GM23338 (cell line): Measurements from ENCODE around the gene LMF1. TPM values are rescaled to one million over a fixed set of nuclear protein-coding genes. Genes with fewer than 3 reads are reported as not detected.

Experiments
- ATAC-seq: fragments of 200-7000 bp; cut with Tn5 transposase; 3 replicates; pipeline ENCODE4 v1.9.1; 2020
- DNase-seq: peaks from one replicate; pipeline ENCODE4 v3.0.0-alpha.2; 2015; ENCODE audit warnings: low spot score
- H2AFZ ChIP-seq: fragments of 200-600 bp; sonication (generic); 2 replicates; pipeline ENCODE4 v1.8.0; 2016; ENCODE audit warnings: antibody characterized with exemption, mild to moderate bottlenecking, moderate library complexity
- H3F3A ChIP-seq: fragments of 200-600 bp; sonication (generic); replicated peaks from 2 replicates; pipeline ENCODE4 v1.8.0; 2017; ENCODE audit warnings: antibody characterized with exemption, mixed run types, low read depth
- H3K27ac ChIP-seq: fragments of 200-600 bp; sonication (generic); 2 replicates; pipeline ENCODE4 v1.6.1; 2016; ENCODE audit warnings: low read depth
- H3K27me3 ChIP-seq: fragments of 200-600 bp; sonication (generic); 2 replicates; pipeline ENCODE4 v1.8.0; 2016; ENCODE audit warnings: mild to moderate bottlenecking, mixed run types, moderate library complexity; ENCODE audit not compliant: insufficient read depth
- H3K36me3 ChIP-seq: fragments of 200-600 bp; sonication (generic); 2 replicates; pipeline ENCODE4 v1.8.0; 2016; ENCODE audit warnings: mild to moderate bottlenecking; ENCODE audit not compliant: insufficient read depth
- H3K4me1 ChIP-seq: fragments of 200-600 bp; sonication (generic); 2 replicates; pipeline ENCODE4 v1.8.0; 2016; ENCODE audit warnings: mild to moderate bottlenecking, moderate library complexity; ENCODE audit not compliant: insufficient read depth
- H3K4me2 ChIP-seq: fragments of 200-600 bp; sonication (generic); 2 replicates; pipeline ENCODE4 v1.7.1; 2017; ENCODE audit warnings: mixed run types
- H3K4me3 ChIP-seq: fragments of 200-600 bp; sonication (generic); 2 replicates; pipeline ENCODE4 v1.6.1; 2016; ENCODE audit warnings: mixed run types
- H3K79me2 ChIP-seq: fragments of 200-600 bp; sonication (generic); replicated peaks from 2 replicates; pipeline ENCODE4 v1.8.0; 2017; ENCODE audit warnings: mild to moderate bottlenecking; ENCODE audit not compliant: insufficient read depth
- H3K9me2 ChIP-seq: fragments of 200-600 bp; sonication (generic); 2 replicates; pipeline ENCODE4 v1.8.0; 2017; ENCODE audit not compliant: insufficient read depth
- H4K20me1 ChIP-seq: fragments of 200-600 bp; sonication (generic); replicated peaks from 2 replicates; pipeline ENCODE4 v1.8.0; 2017; ENCODE audit warnings: mild to moderate bottlenecking; ENCODE audit not compliant: insufficient read depth
- H3K27ac Mint-ChIP-seq: 2 replicates; pipeline ENCODE4 v1.8.0; 2020; ENCODE audit warnings: inconsistent platforms, mild to moderate bottlenecking, moderate library complexity, mixed read lengths
- H3K27me3 Mint-ChIP-seq: 3 replicates; pipeline ENCODE4 v1.8.0; 2022; ENCODE audit warnings: low read depth, mild to moderate bottlenecking, moderate library complexity, mixed read lengths, inconsistent platforms; ENCODE audit not compliant: insufficient read depth, poor library complexity
- H3K36me3 Mint-ChIP-seq: 3 replicates; pipeline ENCODE4 v1.8.0; 2021; ENCODE audit warnings: low read depth, mild to moderate bottlenecking, inconsistent platforms, moderate library complexity, mixed read lengths
- H3K4me1 Mint-ChIP-seq: 3 replicates; pipeline ENCODE4 v1.8.0; 2020; ENCODE audit warnings: mild to moderate bottlenecking, inconsistent platforms, mixed read lengths
- H3K4me3 Mint-ChIP-seq: 3 replicates; pipeline ENCODE4 v1.8.0; 2021; ENCODE audit warnings: moderate library complexity, mild to moderate bottlenecking, inconsistent platforms, mixed read lengths
- H3K9me3 Mint-ChIP-seq: 3 replicates; pipeline ENCODE4 v1.8.0; 2020; ENCODE audit warnings: moderate library complexity, mild to moderate bottlenecking, inconsistent platforms, mixed read lengths
- CREB1 ChIP-seq: fragments of 250-450 bp; sonication (Bioruptor Pico); IDR thresholded peaks from 2 replicates; pipeline ENCODE4 v1.5.0; 2020; ENCODE audit warnings: low read depth, mild to moderate bottlenecking, moderate library complexity
- ETS1 ChIP-seq: IDR thresholded peaks from 2 replicates; pipeline ENCODE4 v1.6.1; 2016; ENCODE audit warnings: antibody characterized with exemption
- EZH2 ChIP-seq: fragments of 200-600 bp; sonication (generic); IDR thresholded peaks from one replicate; pipeline ENCODE4 v1.8.0; 2017; ENCODE audit warnings: antibody characterized with exemption, mild to moderate bottlenecking, low read depth; ENCODE audit not compliant: unreplicated experiment
- EZH2phosphoT487 ChIP-seq: fragments of 200-600 bp; sonication (generic); IDR thresholded peaks from one replicate; pipeline ENCODE4 v1.8.1; 2018; ENCODE audit warnings: antibody characterized with exemption; ENCODE audit not compliant: unreplicated experiment
- JUNB ChIP-seq: IDR thresholded peaks from one replicate; pipeline ENCODE4 v1.6.1; 2016; ENCODE audit warnings: antibody characterized with exemption; ENCODE audit not compliant: unreplicated experiment
- NANOG ChIP-seq: IDR thresholded peaks from 2 replicates; pipeline ENCODE4 v1.6.1; 2016; ENCODE audit warnings: antibody characterized with exemption, borderline replicate concordance
- POLR2AphosphoS5 ChIP-seq: IDR thresholded peaks from 2 replicates; pipeline ENCODE4 v1.6.1; 2016; ENCODE audit warnings: antibody characterized with exemption, low read depth
- REST ChIP-seq: IDR thresholded peaks from one replicate; pipeline ENCODE4 v1.6.1; 2018; ENCODE audit warnings: antibody characterized with exemption; ENCODE audit not compliant: unreplicated experiment
- STAT1 ChIP-seq: IDR thresholded peaks from one replicate; pipeline ENCODE4 v1.6.1; 2016; ENCODE audit warnings: antibody characterized with exemption; ENCODE audit not compliant: unreplicated experiment
- ZNF114 ChIP-seq: fragments of 250-450 bp; sonication (Bioruptor Pico); IDR thresholded peaks from 2 replicates; pipeline ENCODE4 v1.5.0; 2020; ENCODE audit warnings: mild to moderate bottlenecking, moderate library complexity
- ZNF331 ChIP-seq: fragments of 250-450 bp; sonication (Bioruptor Pico); IDR thresholded peaks from 2 replicates; pipeline ENCODE4 v1.5.0; 2020; ENCODE audit warnings: low read depth, mild to moderate bottlenecking, moderate library complexity
- polyA plus RNA-seq: library from polyadenylated mRNA; unstranded; fragments of >200 nt; fragmentation: Nextera tagmentation; extraction: Ambion mirVana; gene quantifications from 2 replicates; pipeline ENCODE4 v1.2.1, GENCODE V29; 2016
- total RNA-seq: library from RNA; depleted of rRNA; stranded (reverse); fragments of >200 nt; shearing (Covaris generic); gene quantifications from 2 replicates; pipeline ENCODE4 v1.2.3, GENCODE V29; 2014
- TF ChIP-seq, protein P1 (sequence below): fragments of 250-450 bp; sonication (Bioruptor Pico); IDR thresholded peaks from 2 replicates; pipeline ENCODE4 v1.5.0; 2020; ENCODE audit warnings: mild to moderate bottlenecking, moderate library complexity
- TF ChIP-seq, protein P2 (sequence below), 2 experiments: fragments of 200-600 bp in 1 of 2; sonication (generic) in 1 of 2; conservative IDR thresholded peaks; 2 replicates each; pipeline versions ENCODE4 v1.5.1 to v1.6.1; 2016 to 2017; ENCODE audit warnings: antibody characterized with exemption in 2 of 2, low read depth in 2 of 2, mild to moderate bottlenecking in 2 of 2, moderate library complexity in 1 of 2

Gene LMF1
- total and polyA plus RNA-seq, 2 experiments from 2014 or later, result 4.2 to 10.1 TPM

DNA sequence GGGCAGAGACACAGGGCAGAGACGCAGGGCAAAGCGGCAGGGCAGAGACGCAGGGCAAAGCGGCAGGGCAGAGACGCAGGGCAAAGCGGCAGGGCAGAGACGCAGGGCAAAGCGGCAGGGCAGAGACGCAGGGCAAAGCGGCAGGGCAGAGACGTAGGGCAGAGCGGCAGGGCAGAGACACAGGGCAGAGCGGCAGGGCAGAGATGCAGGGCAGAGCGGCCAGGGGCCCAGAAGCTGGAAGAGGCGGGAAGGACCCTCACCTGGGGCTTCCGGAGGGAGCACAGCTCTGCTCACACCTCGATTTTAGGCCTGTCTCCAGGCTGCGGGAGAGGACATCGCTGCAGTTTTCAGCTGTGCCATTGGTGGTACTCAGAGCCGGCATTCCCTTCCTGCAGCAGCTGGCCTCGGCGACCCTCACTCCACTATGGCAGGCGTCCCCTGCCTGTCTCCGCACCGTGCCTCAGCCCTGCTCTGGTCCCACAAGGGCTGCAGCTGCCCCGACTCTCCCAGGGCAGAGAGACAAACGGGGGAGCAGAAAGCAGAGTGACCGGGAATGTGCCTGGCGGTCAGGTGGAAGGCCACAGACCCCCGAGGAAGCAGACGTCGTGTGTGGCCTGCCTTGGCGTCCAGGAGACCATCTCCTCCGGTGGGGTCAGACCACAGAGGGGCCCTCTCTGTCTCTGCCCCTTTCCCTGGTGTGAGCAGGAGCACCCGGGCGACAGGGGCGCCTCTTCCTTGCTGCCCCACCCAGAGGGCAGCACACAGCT, 40.7 kb upstream of the LMF1 start:
- Mint-ChIP-seq H3K27me3 (peaks cover 11% of the 10 kb centered on the region), H3K27ac (no peak overlapping the region)
- no peaks in the 10 kb centered on the region for H3K79me2 ChIP-seq

More for the DNA sequence above, 40.7 kb upstream of the LMF1 start:
- Histone ChIP-seq H4K20me1 (no peaks in the 10 kb centered on the region), H2AFZ (no peak overlapping the region), H3K36me3 (no peaks in the 10 kb centered on the region), H3K4me1 (no peaks in the 10 kb centered on the region), H3K4me3 (no peak overlapping the region), H3F3A (no peaks in the 10 kb centered on the region), H3K27me3 (no peaks in the 10 kb centered on the region), H3K4me2 (no peak overlapping the region), H3K27ac (no peak overlapping the region), H3K9me2 (no peaks in the 10 kb centered on the region)
- no peak for DNase-seq
- TF ChIP-seq, protein P1, sequence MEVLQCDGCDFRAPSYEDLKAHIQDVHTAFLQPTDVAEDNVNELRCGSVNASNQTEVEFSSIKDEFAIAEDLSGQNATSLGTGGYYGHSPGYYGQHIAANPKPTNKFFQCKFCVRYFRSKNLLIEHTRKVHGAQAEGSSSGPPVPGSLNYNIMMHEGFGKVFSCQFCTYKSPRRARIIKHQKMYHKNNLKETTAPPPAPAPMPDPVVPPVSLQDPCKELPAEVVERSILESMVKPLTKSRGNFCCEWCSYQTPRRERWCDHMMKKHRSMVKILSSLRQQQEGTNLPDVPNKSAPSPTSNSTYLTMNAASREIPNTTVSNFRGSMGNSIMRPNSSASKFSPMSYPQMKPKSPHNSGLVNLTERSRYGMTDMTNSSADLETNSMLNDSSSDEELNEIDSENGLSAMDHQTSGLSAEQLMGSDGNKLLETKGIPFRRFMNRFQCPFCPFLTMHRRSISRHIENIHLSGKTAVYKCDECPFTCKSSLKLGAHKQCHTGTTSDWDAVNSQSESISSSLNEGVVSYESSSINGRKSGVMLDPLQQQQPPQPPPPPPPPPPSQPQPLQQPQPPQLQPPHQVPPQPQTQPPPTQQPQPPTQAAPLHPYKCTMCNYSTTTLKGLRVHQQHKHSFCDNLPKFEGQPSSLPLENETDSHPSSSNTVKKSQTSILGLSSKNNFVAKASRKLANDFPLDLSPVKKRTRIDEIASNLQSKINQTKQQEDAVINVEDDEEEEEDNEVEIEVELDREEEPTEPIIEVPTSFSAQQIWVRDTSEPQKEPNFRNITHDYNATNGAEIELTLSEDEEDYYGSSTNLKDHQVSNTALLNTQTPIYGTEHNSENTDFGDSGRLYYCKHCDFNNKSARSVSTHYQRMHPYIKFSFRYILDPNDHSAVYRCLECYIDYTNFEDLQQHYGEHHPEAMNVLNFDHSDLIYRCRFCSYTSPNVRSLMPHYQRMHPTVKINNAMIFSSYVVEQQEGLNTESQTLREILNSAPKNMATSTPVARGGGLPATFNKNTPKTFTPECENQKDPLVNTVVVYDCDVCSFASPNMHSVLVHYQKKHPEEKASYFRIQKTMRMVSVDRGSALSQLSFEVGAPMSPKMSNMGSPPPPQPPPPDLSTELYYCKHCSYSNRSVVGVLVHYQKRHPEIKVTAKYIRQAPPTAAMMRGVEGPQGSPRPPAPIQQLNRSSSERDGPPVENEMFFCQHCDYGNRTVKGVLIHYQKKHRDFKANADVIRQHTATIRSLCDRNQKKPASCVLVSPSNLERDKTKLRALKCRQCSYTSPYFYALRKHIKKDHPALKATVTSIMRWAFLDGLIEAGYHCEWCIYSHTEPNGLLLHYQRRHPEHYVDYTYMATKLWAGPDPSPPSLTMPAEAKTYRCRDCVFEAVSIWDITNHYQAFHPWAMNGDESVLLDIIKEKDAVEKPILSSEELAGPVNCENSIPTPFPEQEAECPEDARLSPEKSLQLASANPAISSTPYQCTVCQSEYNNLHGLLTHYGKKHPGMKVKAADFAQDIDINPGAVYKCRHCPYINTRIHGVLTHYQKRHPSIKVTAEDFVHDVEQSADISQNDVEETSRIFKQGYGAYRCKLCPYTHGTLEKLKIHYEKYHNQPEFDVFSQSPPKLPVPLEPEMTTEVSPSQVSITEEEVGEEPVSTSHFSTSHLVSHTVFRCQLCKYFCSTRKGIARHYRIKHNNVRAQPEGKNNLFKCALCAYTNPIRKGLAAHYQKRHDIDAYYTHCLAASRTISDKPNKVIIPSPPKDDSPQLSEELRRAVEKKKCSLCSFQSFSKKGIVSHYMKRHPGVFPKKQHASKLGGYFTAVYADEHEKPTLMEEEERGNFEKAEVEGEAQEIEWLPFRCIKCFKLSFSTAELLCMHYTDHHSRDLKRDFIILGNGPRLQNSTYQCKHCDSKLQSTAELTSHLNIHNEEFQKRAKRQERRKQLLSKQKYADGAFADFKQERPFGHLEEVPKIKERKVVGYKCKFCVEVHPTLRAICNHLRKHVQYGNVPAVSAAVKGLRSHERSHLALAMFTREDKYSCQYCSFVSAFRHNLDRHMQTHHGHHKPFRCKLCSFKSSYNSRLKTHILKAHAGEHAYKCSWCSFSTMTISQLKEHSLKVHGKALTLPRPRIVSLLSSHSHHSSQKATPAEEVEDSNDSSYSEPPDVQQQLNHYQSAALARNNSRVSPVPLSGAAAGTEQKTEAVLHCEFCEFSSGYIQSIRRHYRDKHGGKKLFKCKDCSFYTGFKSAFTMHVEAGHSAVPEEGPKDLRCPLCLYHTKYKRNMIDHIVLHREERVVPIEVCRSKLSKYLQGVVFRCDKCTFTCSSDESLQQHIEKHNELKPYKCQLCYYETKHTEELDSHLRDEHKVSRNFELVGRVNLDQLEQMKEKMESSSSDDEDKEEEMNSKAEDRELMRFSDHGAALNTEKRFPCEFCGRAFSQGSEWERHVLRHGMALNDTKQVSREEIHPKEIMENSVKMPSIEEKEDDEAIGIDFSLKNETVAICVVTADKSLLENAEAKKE (CRISPR knock-in tag), result no peak
- TF ChIP-seq, protein P2, sequence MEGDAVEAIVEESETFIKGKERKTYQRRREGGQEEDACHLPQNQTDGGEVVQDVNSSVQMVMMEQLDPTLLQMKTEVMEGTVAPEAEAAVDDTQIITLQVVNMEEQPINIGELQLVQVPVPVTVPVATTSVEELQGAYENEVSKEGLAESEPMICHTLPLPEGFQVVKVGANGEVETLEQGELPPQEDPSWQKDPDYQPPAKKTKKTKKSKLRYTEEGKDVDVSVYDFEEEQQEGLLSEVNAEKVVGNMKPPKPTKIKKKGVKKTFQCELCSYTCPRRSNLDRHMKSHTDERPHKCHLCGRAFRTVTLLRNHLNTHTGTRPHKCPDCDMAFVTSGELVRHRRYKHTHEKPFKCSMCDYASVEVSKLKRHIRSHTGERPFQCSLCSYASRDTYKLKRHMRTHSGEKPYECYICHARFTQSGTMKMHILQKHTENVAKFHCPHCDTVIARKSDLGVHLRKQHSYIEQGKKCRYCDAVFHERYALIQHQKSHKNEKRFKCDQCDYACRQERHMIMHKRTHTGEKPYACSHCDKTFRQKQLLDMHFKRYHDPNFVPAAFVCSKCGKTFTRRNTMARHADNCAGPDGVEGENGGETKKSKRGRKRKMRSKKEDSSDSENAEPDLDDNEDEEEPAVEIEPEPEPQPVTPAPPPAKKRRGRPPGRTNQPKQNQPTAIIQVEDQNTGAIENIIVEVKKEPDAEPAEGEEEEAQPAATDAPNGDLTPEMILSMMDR (conservative IDR thresholded peaks at IDR 0.05; ENCODE audit: low read depth in 2 of 2), result no peak
- no peak for TF ChIP-seq EZH2phosphoT487
- TF ChIP-seq POLR2AphosphoS5, result no peak
- TF ChIP-seq EZH2, result no peak
- TF ChIP-seq ZNF331 (CRISPR knock-in tag), result no peak
- no peak for TF ChIP-seq JUNB
- no peak for TF ChIP-seq CREB1 (CRISPR knock-in tag)
- TF ChIP-seq ZNF114 (CRISPR knock-in tag), result no peak
- no peak for TF ChIP-seq ETS1
- TF ChIP-seq NANOG, result no peak
- TF ChIP-seq REST, result no peak
- TF ChIP-seq STAT1, result no peak
- Mint-ChIP-seq H3K4me3 (no peak overlapping the region), H3K36me3 (no peaks in the 10 kb centered on the region), H3K4me1 (no peaks in the 10 kb centered on the region), H3K9me3 (no peaks in the 10 kb centered on the region)
- ATAC-seq, result 0 out of 3 replicates have a peak, but pooled peaks have one; percentile 11
